Anterior cingulate cortex (tissue), 58 donors: ENCODE results near the gene KDM4F.
"Not testable (repeated sequence)": the region's sequence is repeated elsewhere in the genome, so short reads cannot be mapped to it uniquely, and the experiment has no call there.

ENCODE experiments used
- DNase-seq, 58 donors: peaks; one replicate each; lab custom pipeline; 2025; lab: John Stamatoyannopoulos, UW

KDM4F gene

DNA sequence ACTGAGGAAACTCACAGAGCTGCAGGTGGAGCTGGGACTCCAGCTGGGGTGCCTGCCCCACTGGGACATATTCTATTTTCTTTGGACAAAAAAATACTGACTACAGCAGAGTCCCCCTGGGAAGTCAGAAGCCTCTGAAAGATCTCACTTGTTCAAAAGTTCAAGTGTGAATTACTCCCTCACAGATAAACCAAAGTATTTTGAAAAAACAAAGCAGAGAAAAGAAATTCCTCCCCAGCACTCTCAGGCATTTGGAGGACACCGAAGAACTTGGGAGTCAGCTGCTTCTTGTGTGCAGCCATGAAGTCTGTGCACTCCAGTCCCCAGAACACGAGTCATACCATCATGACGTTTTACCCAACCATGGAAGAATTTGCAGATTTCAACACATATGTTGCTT lies at the start of gene KDM4F:
Gene KDM4F, plus strand, starts transcription at position 301 of the 400 bp plus-strand sequence.
- DNase-seq = not testable (repeated sequence)

DNA sequence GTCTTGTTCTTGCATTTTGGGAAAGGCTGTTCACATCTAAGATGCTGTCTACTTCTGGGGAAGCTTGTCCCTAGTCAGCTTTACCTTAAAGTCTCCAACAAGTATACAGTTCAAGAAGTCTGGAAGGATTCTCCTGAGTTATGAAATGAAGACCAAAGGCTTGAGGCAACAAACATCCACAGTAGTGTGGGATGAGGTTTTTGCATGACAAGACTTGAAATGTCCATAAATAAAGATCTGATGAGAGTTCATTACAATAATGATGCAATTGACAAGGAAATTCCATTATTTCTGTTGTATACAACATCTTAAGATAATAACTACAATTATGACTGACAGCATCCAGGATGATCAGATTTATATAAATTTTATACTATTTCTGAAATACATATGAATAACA lies 45.5 kb upstream of the KDM4F start:
- DNase-seq = no peak

DNA sequence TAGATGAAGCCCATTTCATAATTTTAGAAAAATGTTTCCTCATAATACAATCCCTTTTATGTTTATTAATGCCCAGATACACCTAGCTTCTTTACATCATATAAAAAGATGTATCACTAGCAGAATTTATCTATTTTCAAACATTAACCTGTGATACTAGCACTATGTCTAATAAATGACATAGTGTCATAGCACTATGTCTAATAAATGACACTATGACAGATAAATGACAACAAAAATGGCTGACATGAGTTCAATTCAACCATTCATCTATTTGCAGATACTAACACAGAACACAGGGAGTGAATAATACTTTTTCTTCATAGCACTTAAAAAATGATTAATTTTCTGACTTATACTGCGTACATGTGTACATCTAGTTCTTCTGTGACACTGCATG lies 43.6 kb upstream of the KDM4F start:
- DNase-seq = no peak

DNA sequence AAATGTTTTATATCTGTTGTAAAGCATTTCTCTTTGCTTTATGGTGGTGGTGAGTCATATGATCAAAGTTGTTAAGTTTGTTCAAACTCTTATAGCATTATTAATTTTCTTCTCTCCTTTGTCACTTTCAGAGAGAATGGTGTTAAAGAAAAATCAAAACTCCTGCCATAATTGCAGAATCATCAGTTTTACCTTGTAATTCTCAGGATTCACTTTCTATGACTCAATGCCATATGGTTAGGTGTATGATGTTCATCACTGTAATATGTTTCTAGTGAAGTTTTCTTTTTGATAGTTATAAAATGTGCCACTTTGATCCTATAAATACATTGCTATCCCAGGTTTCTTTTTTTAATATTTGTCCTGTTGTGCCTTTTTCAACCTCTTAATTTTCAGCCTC lies 37.8 kb upstream of the KDM4F start:
- no peak for DNase-seq

DNA sequence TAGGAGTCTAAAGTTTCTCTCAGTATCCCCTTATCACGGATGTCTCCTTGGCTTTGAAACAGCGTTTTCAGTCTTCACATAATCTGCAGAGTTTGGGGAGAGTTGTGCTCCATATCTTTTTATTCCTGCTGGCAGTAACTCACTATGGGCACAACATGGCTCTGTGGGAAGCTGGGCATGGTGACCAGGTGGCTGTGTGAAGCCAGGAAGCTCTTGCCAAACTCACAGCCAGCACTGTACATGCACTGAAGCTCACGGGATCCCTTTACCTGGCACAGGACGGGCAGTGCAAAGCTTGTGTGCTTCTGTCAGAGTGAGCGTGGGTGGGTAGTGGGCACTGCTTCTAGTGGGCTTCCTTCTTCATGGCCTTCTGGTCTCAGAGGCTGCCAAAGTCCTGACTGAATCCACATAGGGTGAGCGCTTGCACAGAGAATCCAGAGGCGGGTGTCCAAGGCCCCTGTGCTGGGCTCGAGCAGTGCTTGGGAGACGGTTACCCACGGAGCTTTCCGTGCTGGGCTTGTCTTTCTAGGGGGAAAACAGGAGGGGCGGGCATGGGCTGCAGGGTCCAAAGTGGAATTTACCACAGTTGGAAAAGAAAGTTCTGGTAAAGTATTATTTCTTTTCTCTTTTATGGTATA lies 34.9 kb upstream of the KDM4F start:
- DNase-seq = no peak

DNA sequence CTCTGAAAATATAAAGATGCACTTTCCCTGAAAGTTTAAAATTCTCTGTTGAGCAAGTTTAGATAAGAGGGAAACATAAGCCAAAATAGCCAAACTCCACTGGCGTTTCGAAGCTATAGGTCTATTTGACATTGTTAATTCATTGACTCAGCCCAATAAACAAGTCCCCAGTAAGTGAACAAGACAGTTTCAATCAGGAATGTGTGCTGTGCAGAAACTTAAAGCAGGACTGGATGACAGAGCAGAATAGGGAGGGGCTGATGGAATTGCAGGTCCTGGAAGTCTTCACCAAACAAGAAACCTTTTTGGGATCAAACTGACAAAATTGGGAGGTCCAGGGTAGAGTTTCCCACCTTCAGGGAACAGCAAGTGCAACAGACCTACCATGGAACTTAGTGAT lies 33.1 kb upstream of the KDM4F start:
- DNase-seq = no peak

DNA sequence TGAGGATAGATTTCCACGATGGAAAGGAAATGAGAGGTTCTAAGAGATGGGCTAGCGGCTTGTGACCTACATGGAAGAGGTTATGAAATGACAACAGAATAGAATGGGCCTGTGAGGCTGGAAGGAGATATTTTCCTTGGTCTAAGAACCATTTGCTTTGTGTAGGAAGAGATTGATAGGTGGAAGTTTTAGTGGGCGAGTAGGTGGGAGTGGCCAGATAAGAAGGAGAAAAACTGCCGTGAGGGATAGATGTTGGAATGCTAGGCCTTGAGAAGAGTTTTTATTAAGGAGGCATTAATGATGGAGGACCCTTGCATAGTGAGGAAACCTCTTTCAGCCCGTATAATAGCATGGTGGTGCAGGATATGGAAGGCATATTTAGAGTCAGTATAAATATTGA lies 27.8 kb upstream of the KDM4F start:
- DNase-seq = not testable (repeated sequence)

DNA sequence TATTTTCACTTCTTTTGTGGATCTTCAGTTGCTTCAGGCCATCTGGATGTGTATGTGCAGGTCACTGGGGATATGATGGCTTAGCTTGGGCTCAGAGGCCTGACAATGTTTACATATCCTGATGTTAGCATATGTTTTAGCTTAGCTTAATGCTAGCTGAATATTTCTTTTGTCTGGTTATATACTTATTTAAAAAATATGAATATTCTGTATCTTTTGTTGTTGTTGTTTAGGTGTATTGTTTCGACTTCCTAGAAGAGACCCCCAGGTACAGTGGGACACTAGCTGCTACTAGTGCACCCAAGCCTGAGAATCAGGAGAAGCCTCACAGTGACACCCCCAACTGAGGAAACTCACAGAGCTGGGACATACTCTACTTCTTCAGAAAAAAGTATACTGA lies 24.3 kb upstream of the KDM4F start, which contains the start of gene KDM4E:
Gene KDM4E, plus strand, starts transcription at position 301 of the 400 bp plus-strand sequence. CDS start 300 bp downstream, outside the sequence.
- no peak for DNase-seq

DNA sequence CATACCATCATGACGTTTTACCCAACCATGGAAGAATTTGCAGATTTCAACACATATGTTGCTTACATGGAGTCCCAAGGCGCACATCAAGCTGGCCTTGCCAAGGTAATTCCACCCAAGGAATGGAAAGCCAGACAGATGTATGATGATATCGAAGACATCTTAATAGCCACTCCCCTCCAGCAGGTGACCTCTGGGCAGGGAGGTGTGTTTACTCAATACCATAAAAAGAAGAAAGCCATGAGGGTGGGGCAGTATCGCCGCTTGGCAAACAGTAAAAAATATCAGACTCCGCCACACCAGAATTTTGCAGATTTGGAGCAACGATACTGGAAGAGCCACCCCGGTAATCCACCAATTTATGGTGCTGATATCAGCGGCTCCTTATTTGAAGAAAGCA lies 23.6 kb upstream of the KDM4F start:
- not testable (repeated sequence) for DNase-seq

DNA sequence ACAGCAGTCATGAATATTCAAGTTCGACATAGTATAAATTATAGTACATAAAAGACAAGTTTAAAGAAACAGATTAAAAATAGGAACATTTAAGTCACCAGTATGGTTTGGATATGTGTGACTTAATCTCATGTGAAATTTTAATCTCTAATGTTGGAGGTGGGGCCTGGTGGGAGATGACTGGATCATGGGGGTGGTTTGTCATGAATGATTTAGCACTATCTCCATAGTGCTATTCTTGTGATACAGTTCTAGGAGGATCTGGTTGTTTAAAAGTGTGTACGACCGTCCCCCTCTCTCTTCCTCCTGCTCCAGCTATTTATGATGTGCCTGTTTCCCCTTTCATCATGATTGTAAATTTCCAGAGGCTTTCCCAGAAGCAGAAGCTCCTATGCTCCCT lies 20.9 kb upstream of the KDM4F start:
- DNase-seq = no peak

DNA sequence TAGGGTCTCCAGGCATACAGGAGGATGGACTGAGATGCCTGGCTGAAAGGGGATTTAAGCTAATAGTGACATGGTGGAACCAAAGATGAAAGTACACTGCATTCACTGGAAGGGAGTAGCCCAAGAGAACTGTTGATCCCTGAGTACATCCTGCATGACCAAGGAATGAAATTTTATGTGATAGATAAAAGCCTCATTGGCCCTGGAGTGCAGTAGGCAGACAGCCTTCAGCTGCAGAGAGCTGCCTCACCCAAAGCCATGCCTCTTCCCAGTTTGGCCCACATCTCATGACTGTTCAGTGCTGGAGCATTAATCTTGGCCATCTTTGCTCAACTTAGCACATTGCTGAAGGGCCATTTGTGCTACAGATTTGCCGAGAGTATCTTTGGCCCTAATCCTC lies 16.2 kb upstream of the KDM4F start:
- no peak for DNase-seq

DNA sequence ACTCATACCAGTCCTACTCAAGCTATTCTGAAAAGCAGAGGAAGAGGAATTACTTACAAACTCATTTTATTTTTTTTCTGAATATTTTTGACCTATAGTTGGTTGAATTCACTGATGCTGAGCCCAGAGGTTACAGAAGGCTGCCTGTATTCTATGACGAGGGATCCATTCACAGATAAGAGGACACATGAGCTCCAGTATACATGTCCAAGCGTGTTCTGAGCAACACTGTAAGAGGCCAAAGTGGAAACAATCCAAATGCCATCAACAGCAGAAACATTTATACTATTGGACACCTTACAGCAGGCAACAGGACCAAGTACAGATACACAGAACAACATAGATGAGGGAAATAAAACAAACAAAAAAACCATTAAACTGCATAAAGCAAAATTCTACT lies 13.9 kb upstream of the KDM4F start:
- DNase-seq = no peak

DNA sequence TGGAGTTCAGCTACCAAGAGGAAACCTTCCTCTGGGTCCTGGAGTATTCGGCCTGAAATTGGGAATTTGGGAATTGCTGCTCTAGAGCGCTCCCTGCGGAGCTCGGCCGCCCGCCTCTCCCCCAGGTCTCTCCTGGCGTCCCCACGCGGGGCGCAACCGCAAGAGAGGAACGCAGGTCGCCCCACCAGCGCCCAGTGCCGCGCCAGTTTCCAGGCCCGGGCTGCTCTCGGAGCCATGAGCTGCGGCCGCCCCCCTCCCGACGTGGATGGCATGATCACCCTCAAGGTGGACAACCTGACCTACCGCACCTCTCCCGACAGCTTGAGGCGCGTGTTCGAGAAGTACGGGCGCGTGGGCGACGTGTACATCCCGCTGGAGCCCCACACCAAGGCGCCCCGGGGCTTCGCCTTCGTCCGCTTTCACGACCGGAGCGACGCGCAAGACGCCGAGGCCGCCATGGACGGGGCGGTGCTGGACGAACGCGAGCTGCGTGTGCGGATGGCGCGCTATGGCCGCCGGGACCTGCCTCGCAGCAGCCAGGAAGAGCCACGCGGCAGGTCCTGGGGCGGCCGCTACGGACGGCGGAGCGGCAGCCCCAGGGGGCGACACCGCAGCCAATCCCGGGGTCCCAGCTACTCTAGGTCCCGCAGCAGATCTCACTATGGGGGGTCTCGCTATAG lies 11.7 kb upstream of the KDM4F start:
- DNase-seq = not testable (repeated sequence)

DNA sequence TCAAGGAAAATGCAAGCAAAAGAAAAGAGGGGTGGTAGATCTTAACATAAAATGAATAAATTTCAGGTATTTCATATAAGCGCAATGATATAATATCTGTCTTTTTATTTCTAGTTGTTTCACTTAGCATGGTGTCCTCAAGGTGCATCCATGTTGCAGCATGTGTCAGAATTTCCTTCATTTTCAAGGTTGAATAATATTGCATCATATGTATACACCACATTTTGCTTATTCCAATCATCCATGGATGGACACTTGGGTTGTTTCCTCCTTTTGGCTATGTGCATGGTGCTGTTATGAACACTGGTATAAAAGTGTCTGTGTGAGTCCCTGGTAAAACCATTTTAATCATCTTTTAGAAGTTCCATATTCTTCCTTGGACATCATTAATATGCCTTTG lies 7.0 kb upstream of the KDM4F start:
- no peak for DNase-seq

DNA sequence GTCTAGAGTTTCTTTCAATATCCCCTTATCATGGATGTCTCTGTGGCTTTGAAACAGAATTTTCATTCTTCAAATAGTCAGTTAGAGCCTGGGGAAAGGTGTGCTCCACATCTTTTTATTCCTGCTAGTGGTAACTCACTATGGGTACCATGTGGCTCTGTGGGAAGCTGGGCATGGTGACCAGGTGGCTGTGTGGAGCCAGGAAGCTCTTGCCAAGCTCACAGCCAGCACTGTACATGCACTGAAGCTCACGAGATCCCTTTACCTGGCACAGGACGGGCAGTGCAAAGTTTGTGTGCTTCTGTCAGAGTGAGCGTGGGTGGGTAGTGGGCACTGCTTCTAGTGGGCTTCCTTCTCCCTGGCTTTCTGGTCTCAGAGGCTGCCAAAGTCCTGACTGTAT lies 6.3 kb upstream of the KDM4F start:
- DNase-seq = no peak

DNA sequence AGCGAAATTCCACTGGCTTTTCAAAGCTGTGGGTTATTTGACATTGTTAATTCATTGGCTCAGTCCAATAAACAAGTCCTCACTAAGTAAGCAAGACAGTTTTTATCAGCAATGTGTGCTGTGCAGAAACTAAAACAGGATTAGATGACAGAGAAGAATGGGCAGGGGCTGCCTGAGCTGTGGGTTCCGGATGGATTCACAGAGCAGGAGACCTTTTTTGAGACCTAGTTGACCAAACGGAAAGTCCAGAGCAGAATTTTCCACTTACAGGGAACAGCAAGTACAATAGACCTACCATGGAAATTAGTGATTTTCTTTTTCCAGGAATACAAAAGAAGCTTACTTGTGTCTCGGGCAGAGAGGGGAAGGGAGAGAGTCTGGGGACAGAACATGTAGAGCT lies 5.2 kb upstream of the KDM4F start:
- no peak for DNase-seq

DNA sequence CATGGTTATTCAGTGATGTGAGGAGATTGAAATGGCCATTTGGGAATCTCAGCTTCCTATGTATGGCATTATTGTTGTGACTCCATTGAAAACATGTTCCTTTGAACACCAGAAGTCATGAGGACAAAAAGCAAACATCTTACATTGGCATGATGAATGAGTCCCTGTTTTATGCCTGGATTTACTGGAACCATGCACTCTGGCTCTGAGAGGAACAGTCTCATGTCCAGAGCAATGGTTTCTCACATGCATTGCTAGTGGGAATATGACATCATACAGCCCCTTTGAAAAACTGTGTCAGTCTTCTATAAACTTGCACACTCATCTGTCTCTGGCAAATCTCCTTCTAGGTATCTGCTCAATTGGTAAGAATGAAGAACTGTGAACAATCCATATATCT lies 3.4 kb upstream of the KDM4F start:
- no peak for DNase-seq

DNA sequence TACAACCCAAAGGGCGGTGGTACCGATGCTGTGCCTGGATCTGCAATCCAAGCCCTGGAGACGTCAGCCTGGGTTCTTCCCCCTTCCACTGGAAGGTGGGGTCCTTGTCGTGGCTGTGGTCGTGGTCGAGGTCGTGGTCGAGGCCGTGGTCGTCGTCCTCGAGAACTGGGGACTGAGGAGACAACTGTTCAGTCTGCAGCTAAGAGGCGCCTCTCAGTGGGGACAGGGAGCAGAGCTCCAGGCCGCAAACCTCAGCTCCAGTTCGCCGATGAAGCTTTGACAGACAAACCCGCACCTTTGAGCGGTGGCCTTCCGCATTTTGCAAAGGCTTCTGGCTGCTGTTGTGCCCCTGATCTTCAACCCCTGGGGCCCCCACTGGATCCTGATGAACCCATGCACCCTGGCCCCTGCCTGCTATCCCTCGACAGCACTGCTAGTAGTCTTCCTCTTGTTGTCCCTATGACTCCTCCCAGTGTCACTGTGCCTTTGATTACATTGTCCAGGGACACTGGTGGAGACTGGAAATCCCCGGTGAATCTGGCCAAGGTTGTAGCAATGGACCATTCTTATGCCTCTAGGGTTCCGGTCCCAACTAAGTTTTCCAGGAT lies 1.5 kb downstream of the KDM4F start:
- DNase-seq = no peak

DNA sequence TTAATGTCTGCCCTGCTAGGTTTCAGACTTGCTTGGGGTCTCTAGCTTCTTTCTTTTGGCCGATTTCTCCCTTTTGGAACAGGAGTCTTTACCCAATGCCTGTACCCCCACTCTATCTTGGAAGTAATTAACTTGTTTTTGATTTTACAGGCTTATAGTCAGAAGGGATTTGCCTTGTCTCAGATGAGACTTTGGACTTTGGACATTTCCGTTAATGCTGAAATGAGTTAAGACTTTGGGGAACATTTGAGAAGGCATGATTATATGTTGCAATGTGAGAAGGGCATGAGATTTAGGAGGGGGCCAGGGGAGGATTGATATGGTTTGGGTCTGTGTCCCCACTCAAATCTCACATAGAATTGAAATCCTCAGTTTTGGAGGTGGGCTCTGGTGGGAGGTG lies 5.1 kb downstream of the KDM4F start:
- no peak for DNase-seq

DNA sequence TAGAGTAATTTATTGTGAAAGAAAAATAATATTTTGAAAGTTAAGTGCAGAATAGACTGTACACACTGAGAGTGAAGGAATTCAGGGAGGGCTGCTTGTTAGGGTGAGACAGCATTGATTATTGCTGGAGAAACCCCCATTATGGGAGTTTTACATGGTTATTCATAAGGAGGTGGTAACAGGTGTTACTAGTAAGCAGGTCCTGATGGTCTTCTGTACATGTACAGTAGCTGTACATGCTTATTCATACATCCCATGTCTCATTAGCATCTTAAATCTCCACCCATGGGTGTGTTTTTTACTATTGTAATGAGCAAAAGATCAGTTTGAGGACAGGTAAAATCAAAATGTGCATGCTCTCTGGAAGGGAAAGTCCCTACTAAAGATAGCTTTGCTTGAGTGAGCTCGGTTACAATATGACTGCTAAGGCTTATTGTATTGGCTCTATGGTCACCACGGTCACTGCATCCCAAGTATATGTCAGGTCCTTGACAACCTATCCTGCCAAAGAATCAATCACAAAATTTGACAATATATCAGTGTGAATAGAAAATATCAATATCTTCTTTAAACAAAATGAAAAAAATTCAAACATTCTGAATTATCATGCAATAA lies 6.2 kb downstream of the KDM4F start:
- no peak for DNase-seq

DNA sequence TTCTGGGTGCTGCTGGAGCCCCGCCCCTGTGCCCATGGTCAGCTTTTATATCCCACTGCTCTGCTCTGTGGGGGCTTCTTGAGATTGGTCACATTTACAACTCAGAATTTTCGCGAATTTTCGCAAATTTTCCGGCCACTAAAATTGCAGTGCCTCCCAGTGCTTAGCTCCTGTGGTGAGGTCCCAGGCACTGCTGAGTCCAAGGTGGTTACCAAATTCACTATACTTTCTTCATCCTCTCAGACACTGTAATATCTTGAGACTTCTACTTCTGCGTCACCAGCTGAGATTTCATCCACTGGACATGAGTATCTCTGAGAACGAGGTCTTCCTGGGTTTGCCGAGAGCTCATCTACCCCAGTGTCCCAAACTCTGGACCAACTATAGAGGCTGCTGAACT lies 8.7 kb downstream of the KDM4F start:
- DNase-seq = no peak

DNA sequence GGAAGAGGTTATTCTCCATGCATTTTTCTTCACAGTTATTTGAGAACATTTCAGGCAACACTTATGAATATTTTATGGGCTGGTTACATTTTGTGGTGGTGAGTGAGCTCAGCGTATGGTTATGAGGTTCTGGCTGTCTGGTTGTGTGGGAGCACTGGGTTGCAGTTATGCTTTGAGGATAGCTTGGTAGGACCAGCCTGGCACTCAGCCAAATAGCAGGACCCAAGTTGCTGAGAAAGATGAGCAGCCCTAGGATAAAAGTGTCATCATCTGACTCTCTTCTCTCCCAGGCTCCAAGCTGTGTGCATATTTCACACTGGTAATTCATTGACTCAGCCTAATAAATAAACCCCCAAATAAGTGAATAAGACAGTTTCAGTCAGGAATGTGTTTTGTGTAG lies 9.4 kb downstream of the KDM4F start:
- DNase-seq = no peak
